Jurkat, Clone E6-1 (cell line): Measurements from ENCODE around the gene SLC36A3. TPM values are rescaled to one million over a fixed set of nuclear protein-coding genes. Genes with fewer than 3 reads are reported as not detected.

Experiments used
- DNase-seq: peaks from one replicate; pipeline ENCODE4 v3.0.0-alpha.2; 2011; ENCODE audit warnings: low read depth, low spot score
- H3K4me3 ChIP-seq: 2 replicates; pipeline ENCODE4 v1.5.1; 2011; ENCODE audit warnings: mild to moderate bottlenecking, low read length, control low read depth, moderate library complexity
- polyA plus RNA-seq: library from polyadenylated mRNA; unstranded; fragments of >200 nt; gene quantifications from one replicate; pipeline ENCODE4 v1.2.1, GENCODE V29; 2012; ENCODE audit warnings: missing spikeins; ENCODE audit not compliant: insufficient read length, insufficient read depth

SLC36A3 gene
- polyA plus RNA-seq = not detected

GRCh38 chr5:151303666-151304065 is at the start of gene SLC36A3:
Gene SLC36A3, minus strand, starts transcription at chr5:151303766. Its CDS starts 412 bp downstream, at chr5:151303354.
- DNase-seq = no peak
- H3K4me3 ChIP-seq = no peak within 1 kb of the TSS

- H3K4me3 ChIP-seq = no peak overlapping the region
- no peak for DNase-seq
These were observed 48.1 kb upstream of the SLC36A3 start for GRCh38 chr5:151351671-151352070.

- no peak overlapping the region for H3K4me3 ChIP-seq
- DNase-seq = no peak
These were observed 45.2 kb upstream of the SLC36A3 start for GRCh38 chr5:151348789-151349188.

GRCh38 chr5:151347369-151347768 is 43.8 kb upstream of the SLC36A3 start, which contains the start of gene SLC36A2:
Gene SLC36A2, minus strand, starts transcription at chr5:151347559. Its CDS starts 99 bp downstream, at chr5:151347460.
- DNase-seq = no peak
- H3K4me3 ChIP-seq = no peak within 1 kb of the TSS

- no peak overlapping the region for H3K4me3 ChIP-seq
- no peak for DNase-seq
These were observed 42.4 kb upstream of the SLC36A3 start for GRCh38 chr5:151345808-151346478.

- no peak overlapping the region for H3K4me3 ChIP-seq
- DNase-seq = no peak
These were observed 41.7 kb upstream of the SLC36A3 start for GRCh38 chr5:151345187-151345807.

GRCh38 chr5:151344088-151344487 is 40.5 kb upstream of the SLC36A3 start:
- H3K4me3 ChIP-seq = no peak overlapping the region
- DNase-seq = no peak

- no peak for DNase-seq
- no peak overlapping the region for H3K4me3 ChIP-seq
These were observed 36.4 kb upstream of the SLC36A3 start for GRCh38 chr5:151340004-151340403.

- no peak overlapping the region for H3K4me3 ChIP-seq
- peak; percentile 41 for DNase-seq
These were observed 35.2 kb upstream of the SLC36A3 start for GRCh38 chr5:151338734-151339133.

- no peak for DNase-seq
- no peak overlapping the region for H3K4me3 ChIP-seq
These were observed 29.3 kb upstream of the SLC36A3 start for GRCh38 chr5:151332857-151333256.

GRCh38 chr5:151328734-151329133 is 25.2 kb upstream of the SLC36A3 start:
- DNase-seq = no peak
- no peak overlapping the region for H3K4me3 ChIP-seq

- no peak for DNase-seq
- H3K4me3 ChIP-seq = no peak overlapping the region
These were observed 24.0 kb upstream of the SLC36A3 start for GRCh38 chr5:151327585-151327984.

GRCh38 chr5:151326266-151326665 is 22.7 kb upstream of the SLC36A3 start:
- H3K4me3 ChIP-seq = no peak overlapping the region
- DNase-seq = no peak

GRCh38 chr5:151320481-151320880 is 16.9 kb upstream of the SLC36A3 start:
- DNase-seq = no peak
- no peak overlapping the region for H3K4me3 ChIP-seq

- no peak for DNase-seq
- H3K4me3 ChIP-seq = no peak overlapping the region
These were observed 15.5 kb upstream of the SLC36A3 start for GRCh38 chr5:151318850-151319732.

GRCh38 chr5:151317871-151318270 is 14.3 kb upstream of the SLC36A3 start:
- DNase-seq = no peak
- H3K4me3 ChIP-seq = no peak overlapping the region

GRCh38 chr5:151315998-151316597 is 12.5 kb upstream of the SLC36A3 start:
- H3K4me3 ChIP-seq = no peak overlapping the region
- no peak for DNase-seq

GRCh38 chr5:151313357-151313756 is 9.8 kb upstream of the SLC36A3 start:
- DNase-seq = no peak
- H3K4me3 ChIP-seq = no peak overlapping the region

GRCh38 chr5:151312756-151313324 is 9.3 kb upstream of the SLC36A3 start:
- DNase-seq = no peak
- H3K4me3 ChIP-seq = no peak overlapping the region
